ENCODE results near the gene NEXN. TPM values are rescaled to one million over a fixed set of nuclear protein-coding genes. Genes with fewer than 3 reads are reported as not detected.

NEXN gene
- total and polyA plus RNA-seq, 2 of the 8 experiments (the other 6 are each of a cell fraction or from before 2014, with no cell fraction given) = 0.20 to 2.9 TPM

GRCh38 chr1:77857552-77857951 lies 30.9 kb upstream of the NEXN start:
- no peak overlapping the region for H3K4me2 ChIP-seq (ENCODE audit: insufficient read depth in 1 of 2, low read depth in 2 of 2, low read length in 2 of 2)
- no peak for DNase-seq (ENCODE audit: low read depth in 1 of 2, low spot score in 2 of 2)
- H2AK5ac ChIP-seq (ENCODE audit: low read depth, low read length) = no peak overlapping the region
- H3K36me3 ChIP-seq (ENCODE audit: control insufficient read depth in 2 of 4, insufficient read depth in 4 of 4, low read length in 3 of 4) = no peaks in the 10 kb centered on the region
- no peak overlapping the region for H2AFZ ChIP-seq (ENCODE audit: low read length)
- H3K23me2 ChIP-seq (ENCODE audit: low read depth, low read length) = no peaks in the 10 kb centered on the region
- H4K8ac ChIP-seq (ENCODE audit: extremely low read depth, insufficient read depth, low read length) = no peak overlapping the region
- H2BK15ac ChIP-seq (ENCODE audit: low read length) = no peak overlapping the region
- H3K27me3 ChIP-seq (replicated peaks in 1 of 4; ENCODE audit: control insufficient read depth in 3 of 4, extremely low read depth in 1 of 4, insufficient read depth in 3 of 4, low read length in 3 of 4) = no peaks in the 10 kb centered on the region
- ChIA-PET CTCF (ENCODE audit: partially characterized antibody) (interaction anchor here (1.2 to 2.1 kb wide), 3 partner anchors 8 to 38 kb away, joined by 3 to 9 read pairs (median 6); no protein-coding TSS in a partner anchor), POLR2A (ENCODE audit: partially characterized antibody) (no interaction called here)
- H3K9ac ChIP-seq (replicated peaks in 1 of 4; ENCODE audit: extremely low read depth in 1 of 4, low read depth in 3 of 4, low read length in 3 of 4) = no peak overlapping the region
- no peak overlapping the region for H2BK20ac ChIP-seq (ENCODE audit: low read length)
- no peak overlapping the region for H2BK5ac ChIP-seq (ENCODE audit: low read depth, low read length)
- no peak overlapping the region for H3K56ac ChIP-seq (replicated peaks; ENCODE audit: insufficient read length, low read depth, low read length)
- no peak for TF ChIP-seq EP300 (IDR thresholded peaks at IDR 0.05; ENCODE audit: borderline replicate concordance in 1 of 2, low read depth in 2 of 2, low read length in 2 of 2)
- TF ChIP-seq RNF2 (IDR thresholded peaks at IDR 0.05; ENCODE audit: borderline replicate concordance, low read depth, low read length, missing control alignments, poor library complexity, severe bottlenecking) = no peak
- no peak for TF ChIP-seq BACH1 (IDR thresholded peaks at IDR 0.05; ENCODE audit: low read length)
- no peaks in the 10 kb centered on the region for H3K79me2 ChIP-seq (ENCODE audit: control insufficient read depth in 1 of 2, insufficient read depth in 2 of 2, low read length in 2 of 2)
- H2BK120ac ChIP-seq (replicated peaks; ENCODE audit: low read depth, low read length) = no peak overlapping the region
- no peak overlapping the region for H2BK12ac ChIP-seq (ENCODE audit: low read depth, low read length)
- H3K9me3 ChIP-seq (ENCODE audit: insufficient read depth in 2 of 2, low read depth in 1 of 2, low read length in 1 of 2) = no peaks in the 10 kb centered on the region
- H3K79me1 ChIP-seq (ENCODE audit: low read depth, low read length) = no peaks in the 10 kb centered on the region
- WGBS, 2 experiments (ENCODE audit: extremely low coverage in 1 of 2, insufficient coverage in 1 of 2, insufficient read length in 1 of 2, insufficient replicate concordance in 2 of 2, low coverage in 1 of 2, low lambda C conversion rate in 2 of 2, missing lambda C conversion rate in 1 of 2) = 92% methylated on average over 4 of the region's 4 CpGs; no CpG with 5 or more reads in 1 of the 2 experiments
- no peak overlapping the region for H3K4ac ChIP-seq (replicated peaks; ENCODE audit: insufficient read length, low read depth, low read length)
- H4K91ac ChIP-seq (replicated peaks; ENCODE audit: insufficient read length, low read length) = no peak overlapping the region
- H3K27ac ChIP-seq (ENCODE audit: low read depth, low read length) = no peak overlapping the region
- no peak overlapping the region for H3K23ac ChIP-seq (ENCODE audit: insufficient read length)
- FAIRE-seq = no peak
- no peaks in the 10 kb centered on the region for H4K20me1 ChIP-seq (replicated peaks in 1 of 2; ENCODE audit: control insufficient read depth in 1 of 2, insufficient read depth in 2 of 2, low read length in 2 of 2)
- H3K4me1 ChIP-seq (replicated peaks in 1 of 4; ENCODE audit: control insufficient read depth in 3 of 4, insufficient read depth in 4 of 4, low read length in 3 of 4) = no peaks in the 10 kb centered on the region
- no peak overlapping the region for H3K18ac ChIP-seq (ENCODE audit: extremely low read depth, low read length)
- H4K5ac ChIP-seq (ENCODE audit: insufficient read length, low read depth, low read length) = no peak overlapping the region
- no peak overlapping the region for H3K14ac ChIP-seq (ENCODE audit: insufficient read length)
- H3K4me3 ChIP-seq (ENCODE audit: extremely low read depth in 1 of 4, insufficient read depth in 2 of 4, low read depth in 3 of 4, low read length in 4 of 4) = no peak overlapping the region
